Liver (tissue), 9 donors: ENCODE data around the gene ANKS1A. TPM values are rescaled to one million over a fixed set of nuclear protein-coding genes. Genes with fewer than 3 reads are reported as not detected.

Experiments
- DNase-seq: peaks from one replicate; pipeline ENCODE4 v3.0.0-alpha.2; 2017; ENCODE audit warnings: low spot score
- H3K27ac ChIP-seq, 2 donors: one replicate each; pipeline ENCODE4 v1.7.0; 2013; ENCODE audit warnings: inconsistent platforms in 2 of 2, low read length in 2 of 2, control low read depth in 1 of 2, low read depth in 1 of 2, mild to moderate bottlenecking in 1 of 2
- H3K27me3 ChIP-seq, 4 donors: one replicate each; pipeline versions ENCODE4 v1.6.1 to v1.7.0; 2013; ENCODE audit warnings: low read length in 3 of 4, inconsistent platforms in 1 of 4, mild to moderate bottlenecking in 1 of 4, moderate library complexity in 1 of 4; ENCODE audit not compliant: control insufficient read depth in 4 of 4, insufficient read depth in 4 of 4
- H3K36me3 ChIP-seq, 4 donors: one replicate each; pipeline versions ENCODE4 v1.6.1 to v1.7.0; 2013; ENCODE audit warnings: low read length in 3 of 4, mild to moderate bottlenecking in 3 of 4, low read depth in 1 of 4, moderate library complexity in 1 of 4; ENCODE audit not compliant: control insufficient read depth in 4 of 4, insufficient read depth in 3 of 4
- H3K4me1 ChIP-seq, 4 donors: one replicate each; pipeline versions ENCODE4 v1.6.1 to v1.7.0; 2013; ENCODE audit warnings: low read length in 3 of 4, mild to moderate bottlenecking in 3 of 4, moderate library complexity in 1 of 4; ENCODE audit not compliant: control insufficient read depth in 4 of 4, insufficient read depth in 4 of 4
- H3K4me3 ChIP-seq, 3 donors: one replicate each; pipeline versions ENCODE4 v1.6.1 to v1.7.0; 2013; ENCODE audit warnings: low read length in 3 of 3, control low read depth in 1 of 3, low read depth in 1 of 3, mild to moderate bottlenecking in 1 of 3
- H3K9ac ChIP-seq, 2 donors: one replicate each; pipeline ENCODE4 v1.7.0; 2013; ENCODE audit warnings: low read length in 2 of 2, mild to moderate bottlenecking in 2 of 2, moderate library complexity in 2 of 2, control low read depth in 1 of 2, low read depth in 1 of 2
- H3K9me3 ChIP-seq, 4 donors: one replicate each; pipeline versions ENCODE4 v1.6.1 to v1.7.0; 2013; ENCODE audit warnings: low read length in 3 of 4; ENCODE audit not compliant: control insufficient read depth in 4 of 4
- EGR1 ChIP-seq, 2 donors: IDR thresholded peaks; 2 replicates each; pipeline ENCODE4 v1.6.1; 2016 to 2018; ENCODE audit warnings: antibody characterized with exemption in 2 of 2, low read depth in 2 of 2
- FOXA2 ChIP-seq: IDR thresholded peaks from 2 replicates; pipeline ENCODE4 v1.6.1; 2016; ENCODE audit warnings: antibody characterized with exemption
- HNF4A ChIP-seq, 2 donors: conservative IDR thresholded peaks; 2 replicates each; pipeline ENCODE4 v1.6.1; 2016; ENCODE audit warnings: antibody characterized with exemption in 2 of 2, mild to moderate bottlenecking in 2 of 2
- HNF4G ChIP-seq: IDR thresholded peaks from 2 replicates; pipeline ENCODE4 v1.6.1; 2016; ENCODE audit warnings: antibody characterized with exemption
- JUND ChIP-seq, 2 donors: IDR thresholded peaks; 2 replicates each; pipeline ENCODE4 v1.6.1; 2016; ENCODE audit warnings: antibody characterized with exemption in 2 of 2
- NR2F2 ChIP-seq: IDR thresholded peaks from 2 replicates; pipeline ENCODE4 v1.6.1; 2016; ENCODE audit warnings: antibody characterized with exemption
- RAD21 ChIP-seq, 2 donors: IDR thresholded peaks; 2 replicates each; pipeline ENCODE4 v1.6.1; 2016; ENCODE audit warnings: antibody characterized with exemption in 2 of 2, mild to moderate bottlenecking in 2 of 2
- RXRA ChIP-seq, 2 donors: IDR thresholded peaks; 2 replicates each; pipeline ENCODE4 v1.6.1; 2017 to 2018; ENCODE audit warnings: antibody characterized with exemption in 2 of 2, mild to moderate bottlenecking in 1 of 2
- SP1 ChIP-seq: IDR thresholded peaks from 2 replicates; pipeline ENCODE4 v1.6.1; 2018; ENCODE audit warnings: antibody characterized with exemption, mild to moderate bottlenecking
- YY1 ChIP-seq: IDR thresholded peaks from 2 replicates; pipeline ENCODE4 v1.6.1; 2016; ENCODE audit warnings: antibody characterized with exemption, mild to moderate bottlenecking
- WGBS: extraction: QIAGEN DNeasy Blood & Tissue Kit; methylation state at CpG from one replicate; pipeline ENCODE4 v1.1.7; 2013; 5-methylcytosine and 5-hydroxymethylcytosine counted together
- polyA plus RNA-seq, 2 donors: library from polyadenylated mRNA; stranded (reverse) in 1 of 2; unstranded in 1 of 2; fragments of 200-250 nt in 1 of 2; fragments of >200 nt in 1 of 2; fragmentation: Nextera tagmentation in 1 of 2; extraction: Ambion mirVana in 1 of 2; gene quantifications; one replicate each; pipeline versions ENCODE4 v1.2.1 to v1.2.3, GENCODE V29; 2013 to 2015
- total RNA-seq, 2 donors: library from RNA; depleted of rRNA; stranded (reverse); fragments of >200 nt; gene quantifications; one replicate each; pipeline ENCODE4 v1.2.3, GENCODE V29; 2014
- TF ChIP-seq, protein P1 (sequence below): IDR thresholded peaks from 2 replicates; pipeline ENCODE4 v1.6.1; 2016; ENCODE audit warnings: antibody characterized with exemption, mild to moderate bottlenecking
- TF ChIP-seq, protein P2 (sequence below): fragments of 150-350 bp; IDR thresholded peaks from 2 replicates; pipeline ENCODE4 v1.5.1; 2017; ENCODE audit warnings: improper control_type of control experiment, low read depth, low read length; ENCODE audit not compliant: missing input control
- TF ChIP-seq, protein P3 (sequence below): IDR thresholded peaks from 2 replicates; pipeline ENCODE4 v1.6.1; 2016; ENCODE audit warnings: antibody characterized with exemption
- TF ChIP-seq, protein P4 (sequence below): IDR thresholded peaks from 2 replicates; pipeline ENCODE4 v1.6.1; 2016; ENCODE audit warnings: antibody characterized with exemption
- donor health status: healthy.
- donor health status: healthy.
- donor health status: healthy.
- donor health status: healthy.
- donor health status: healthy.

Gene ANKS1A
- total and polyA plus RNA-seq, 4 donors, result 4.3 to 18.7 (median 6.7) TPM

DNA sequence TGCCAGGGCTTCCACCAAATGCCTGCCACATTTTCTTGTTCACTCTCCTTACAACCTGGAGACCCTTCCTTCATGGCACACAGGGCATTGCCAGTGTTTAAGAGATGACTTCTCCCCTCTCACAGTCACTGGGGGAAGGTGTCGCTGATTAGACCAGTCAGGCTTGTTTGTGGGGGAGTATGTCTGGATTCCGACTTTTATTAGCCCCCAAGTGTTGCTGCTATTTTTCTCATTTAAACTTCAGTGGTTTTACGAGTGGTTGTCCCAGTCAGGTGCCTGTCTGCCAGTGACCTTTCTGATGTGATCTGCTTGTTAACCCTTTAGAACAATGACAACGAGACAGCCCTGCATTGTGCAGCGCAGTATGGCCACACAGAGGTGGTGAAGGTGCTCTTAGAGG is 92.3 kb downstream of the ANKS1A start (continued):
- no peak for TF ChIP-seq YY1

DNA sequence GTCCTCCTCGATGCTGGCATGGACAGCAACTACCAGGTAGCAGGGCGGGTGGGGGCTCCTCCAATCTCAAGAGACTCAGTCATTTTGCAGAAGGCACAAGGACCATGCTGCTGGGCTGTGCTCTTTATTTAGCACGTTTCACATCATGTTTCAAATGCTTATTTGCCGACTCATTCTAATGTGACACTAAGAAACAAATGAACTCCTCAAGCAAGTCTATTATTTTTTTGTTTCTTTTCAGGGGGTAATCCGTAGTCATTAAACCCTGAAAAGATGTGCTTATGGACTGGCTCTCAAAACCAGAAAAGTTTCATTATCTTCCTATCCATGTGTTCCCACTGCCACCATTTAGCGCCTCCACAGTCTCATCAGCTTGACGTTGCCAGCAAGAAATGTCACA is 92.9 kb downstream of the ANKS1A start:
- H3K4me3 ChIP-seq, result no peak overlapping the region
- 84% methylated on average over 7 of the region's 7 CpGs for WGBS

DNA sequence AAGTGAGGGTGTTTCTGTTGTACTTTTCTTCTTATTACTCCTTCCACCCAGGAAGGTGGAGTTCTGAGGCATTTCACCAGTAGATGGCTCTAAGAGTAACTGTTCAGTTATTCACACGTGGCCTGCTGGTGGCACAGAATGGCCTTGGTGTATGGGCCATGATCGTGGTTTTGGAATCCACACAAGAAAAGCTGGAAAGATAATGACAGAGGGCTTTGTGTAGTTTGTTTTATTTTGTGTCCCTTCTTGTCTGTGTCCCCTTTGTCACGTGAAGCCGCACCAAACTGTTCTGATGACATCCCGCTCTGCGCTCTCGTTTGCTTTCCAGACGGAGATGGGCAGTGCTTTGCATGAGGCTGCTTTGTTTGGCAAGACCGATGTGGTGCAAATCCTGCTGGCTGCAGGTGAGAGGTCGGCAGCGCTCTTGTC is 93.4 kb downstream of the ANKS1A start:
- Histone ChIP-seq H3K9me3 (no peaks in the 10 kb centered on the region), H3K4me1 (peaks cover 0 to 20% (median 12%) of the 10 kb centered on the region in 4 donors), H3K4me3 (no peak overlapping the region), H3K27me3 (no peaks in the 10 kb centered on the region), H3K27ac (peak overlapping the region; percentile 49 to 58), H3K36me3 (peaks cover 0 to 19% (median 14%) of the 10 kb centered on the region in 4 donors), H3K9ac (no peak overlapping the region)
- WGBS, result 42% methylated on average over 11 of the region's 11 CpGs
- no peak for DNase-seq
- TF ChIP-seq RXRA (IDR thresholded peaks at IDR 0.05), result peak; percentile 23 to 46
- TF ChIP-seq RAD21 (IDR thresholded peaks at IDR 0.05), result peak; percentile 68 to 69
- TF ChIP-seq HNF4G, result no peak
- TF ChIP-seq, protein P1, sequence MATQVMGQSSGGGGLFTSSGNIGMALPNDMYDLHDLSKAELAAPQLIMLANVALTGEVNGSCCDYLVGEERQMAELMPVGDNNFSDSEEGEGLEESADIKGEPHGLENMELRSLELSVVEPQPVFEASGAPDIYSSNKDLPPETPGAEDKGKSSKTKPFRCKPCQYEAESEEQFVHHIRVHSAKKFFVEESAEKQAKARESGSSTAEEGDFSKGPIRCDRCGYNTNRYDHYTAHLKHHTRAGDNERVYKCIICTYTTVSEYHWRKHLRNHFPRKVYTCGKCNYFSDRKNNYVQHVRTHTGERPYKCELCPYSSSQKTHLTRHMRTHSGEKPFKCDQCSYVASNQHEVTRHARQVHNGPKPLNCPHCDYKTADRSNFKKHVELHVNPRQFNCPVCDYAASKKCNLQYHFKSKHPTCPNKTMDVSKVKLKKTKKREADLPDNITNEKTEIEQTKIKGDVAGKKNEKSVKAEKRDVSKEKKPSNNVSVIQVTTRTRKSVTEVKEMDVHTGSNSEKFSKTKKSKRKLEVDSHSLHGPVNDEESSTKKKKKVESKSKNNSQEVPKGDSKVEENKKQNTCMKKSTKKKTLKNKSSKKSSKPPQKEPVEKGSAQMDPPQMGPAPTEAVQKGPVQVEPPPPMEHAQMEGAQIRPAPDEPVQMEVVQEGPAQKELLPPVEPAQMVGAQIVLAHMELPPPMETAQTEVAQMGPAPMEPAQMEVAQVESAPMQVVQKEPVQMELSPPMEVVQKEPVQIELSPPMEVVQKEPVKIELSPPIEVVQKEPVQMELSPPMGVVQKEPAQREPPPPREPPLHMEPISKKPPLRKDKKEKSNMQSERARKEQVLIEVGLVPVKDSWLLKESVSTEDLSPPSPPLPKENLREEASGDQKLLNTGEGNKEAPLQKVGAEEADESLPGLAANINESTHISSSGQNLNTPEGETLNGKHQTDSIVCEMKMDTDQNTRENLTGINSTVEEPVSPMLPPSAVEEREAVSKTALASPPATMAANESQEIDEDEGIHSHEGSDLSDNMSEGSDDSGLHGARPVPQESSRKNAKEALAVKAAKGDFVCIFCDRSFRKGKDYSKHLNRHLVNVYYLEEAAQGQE, result no peak
- peak; percentile 62 for TF ChIP-seq SP1
- TF ChIP-seq YY1, result peak; percentile 76
- TF ChIP-seq, protein P2, sequence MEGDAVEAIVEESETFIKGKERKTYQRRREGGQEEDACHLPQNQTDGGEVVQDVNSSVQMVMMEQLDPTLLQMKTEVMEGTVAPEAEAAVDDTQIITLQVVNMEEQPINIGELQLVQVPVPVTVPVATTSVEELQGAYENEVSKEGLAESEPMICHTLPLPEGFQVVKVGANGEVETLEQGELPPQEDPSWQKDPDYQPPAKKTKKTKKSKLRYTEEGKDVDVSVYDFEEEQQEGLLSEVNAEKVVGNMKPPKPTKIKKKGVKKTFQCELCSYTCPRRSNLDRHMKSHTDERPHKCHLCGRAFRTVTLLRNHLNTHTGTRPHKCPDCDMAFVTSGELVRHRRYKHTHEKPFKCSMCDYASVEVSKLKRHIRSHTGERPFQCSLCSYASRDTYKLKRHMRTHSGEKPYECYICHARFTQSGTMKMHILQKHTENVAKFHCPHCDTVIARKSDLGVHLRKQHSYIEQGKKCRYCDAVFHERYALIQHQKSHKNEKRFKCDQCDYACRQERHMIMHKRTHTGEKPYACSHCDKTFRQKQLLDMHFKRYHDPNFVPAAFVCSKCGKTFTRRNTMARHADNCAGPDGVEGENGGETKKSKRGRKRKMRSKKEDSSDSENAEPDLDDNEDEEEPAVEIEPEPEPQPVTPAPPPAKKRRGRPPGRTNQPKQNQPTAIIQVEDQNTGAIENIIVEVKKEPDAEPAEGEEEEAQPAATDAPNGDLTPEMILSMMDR, result peak; percentile 25
- TF ChIP-seq, protein P3, sequence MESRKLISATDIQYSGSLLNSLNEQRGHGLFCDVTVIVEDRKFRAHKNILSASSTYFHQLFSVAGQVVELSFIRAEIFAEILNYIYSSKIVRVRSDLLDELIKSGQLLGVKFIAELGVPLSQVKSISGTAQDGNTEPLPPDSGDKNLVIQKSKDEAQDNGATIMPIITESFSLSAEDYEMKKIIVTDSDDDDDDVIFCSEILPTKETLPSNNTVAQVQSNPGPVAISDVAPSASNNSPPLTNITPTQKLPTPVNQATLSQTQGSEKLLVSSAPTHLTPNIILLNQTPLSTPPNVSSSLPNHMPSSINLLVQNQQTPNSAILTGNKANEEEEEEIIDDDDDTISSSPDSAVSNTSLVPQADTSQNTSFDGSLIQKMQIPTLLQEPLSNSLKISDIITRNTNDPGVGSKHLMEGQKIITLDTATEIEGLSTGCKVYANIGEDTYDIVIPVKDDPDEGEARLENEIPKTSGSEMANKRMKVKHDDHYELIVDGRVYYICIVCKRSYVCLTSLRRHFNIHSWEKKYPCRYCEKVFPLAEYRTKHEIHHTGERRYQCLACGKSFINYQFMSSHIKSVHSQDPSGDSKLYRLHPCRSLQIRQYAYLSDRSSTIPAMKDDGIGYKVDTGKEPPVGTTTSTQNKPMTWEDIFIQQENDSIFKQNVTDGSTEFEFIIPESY, result peak; percentile 50

More for the DNA sequence above, 92.9 kb downstream of the ANKS1A start:
- TF ChIP-seq, protein P4, sequence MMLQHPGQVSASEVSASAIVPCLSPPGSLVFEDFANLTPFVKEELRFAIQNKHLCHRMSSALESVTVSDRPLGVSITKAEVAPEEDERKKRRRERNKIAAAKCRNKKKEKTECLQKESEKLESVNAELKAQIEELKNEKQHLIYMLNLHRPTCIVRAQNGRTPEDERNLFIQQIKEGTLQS, result no peak
- TF ChIP-seq RXRA (IDR thresholded peaks at IDR 0.05) (no peak), HNF4A (conservative IDR thresholded peaks at IDR 0.05) (no peak), SP1 (no peak), JUND (IDR thresholded peaks at IDR 0.05) (no peak), NR2F2 (no peak), FOXA2 (no peak), EGR1 (IDR thresholded peaks at IDR 0.05; ENCODE audit: low read depth in 2 of 2) (no peak), YY1 (no peak), RAD21 (IDR thresholded peaks at IDR 0.05) (no peak)
- TF ChIP-seq, protein P1, result no peak
- TF ChIP-seq, protein P3, result no peak
- Histone ChIP-seq H3K9ac (no peak overlapping the region), H3K4me1 (peaks cover 0 to 15% (median 7%) of the 10 kb centered on the region in 4 donors), H3K27ac (no peak overlapping the region), H3K36me3 (peaks cover 0 to 19% (median 13%) of the 10 kb centered on the region in 4 donors), H3K9me3 (no peaks in the 10 kb centered on the region), H3K27me3 (no peaks in the 10 kb centered on the region)
- DNase-seq, result no peak
